HS-27A (cell line): ENCODE measurements around the gene GC.
A peak's percentile ranks its signal among the peaks of the same experiment; 100 is the strongest.
"Not testable (repeated sequence)": the region's sequence is repeated elsewhere in the genome, so short reads cannot be mapped to it uniquely, and the experiment has no call there.

ENCODE experiments used
- DNase-seq: peaks from one replicate; pipeline ENCODE4 v3.0.0-alpha.2; 2012; ENCODE audit warnings: low read depth, missing footprints

GC gene

DNA sequence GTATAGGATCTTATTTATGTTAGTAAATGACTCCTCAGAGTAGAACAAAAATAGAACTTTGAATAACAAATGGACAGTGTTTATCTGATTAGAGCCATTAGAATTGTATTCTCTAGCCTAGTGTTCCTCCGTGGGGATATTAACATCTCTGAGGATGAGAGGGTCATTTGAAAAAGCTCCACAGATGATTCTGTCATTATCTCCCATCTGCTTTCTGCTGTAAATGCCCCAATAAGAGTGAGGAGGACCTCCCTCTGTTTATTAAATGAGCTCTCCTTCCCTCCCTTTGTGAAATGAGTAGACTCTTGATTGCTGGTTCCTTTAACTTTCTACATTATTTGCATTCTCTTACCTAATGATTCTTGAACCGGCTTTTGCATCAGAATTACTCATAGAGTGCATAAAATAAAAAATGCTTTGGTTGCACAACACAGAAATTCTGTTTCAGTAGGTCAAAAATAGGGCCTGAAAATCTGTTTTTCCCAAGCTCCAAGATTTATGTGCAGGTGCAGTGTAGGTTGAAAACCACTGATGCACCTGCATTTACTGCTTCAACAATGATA lies 18.0 kb downstream of the GC start:
- no peak for DNase-seq

DNA sequence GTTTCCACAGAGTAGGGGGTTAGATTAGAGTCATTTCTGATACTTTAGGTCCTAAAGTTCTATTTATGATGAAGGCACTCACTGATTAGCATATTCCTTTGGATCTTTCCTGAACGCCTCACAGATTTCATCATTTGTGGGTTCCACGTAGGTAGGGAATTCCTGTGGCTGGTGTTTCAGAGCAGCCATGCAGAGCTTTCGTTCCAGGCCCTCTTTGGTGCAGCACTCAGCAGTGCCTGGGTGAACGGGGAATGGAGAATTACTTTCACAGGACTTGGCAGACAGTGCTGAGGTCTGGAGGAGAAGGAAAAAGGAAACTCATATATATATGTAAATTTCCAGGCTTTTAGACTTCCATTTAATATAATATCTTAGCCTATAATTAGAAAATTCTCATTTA lies 18.5 kb downstream of the GC start:
- DNase-seq: no peak

GRCh38 chr4:71752383-71753042 lies 31.4 kb downstream of the GC start:
- no peak for DNase-seq

GRCh38 chr4:71749008-71749594 lies 34.8 kb downstream of the GC start:
- no peak for DNase-seq

GRCh38 chr4:71746379-71746778 lies 37.5 kb downstream of the GC start:
- no peak for DNase-seq

- not testable (repeated sequence) for DNase-seq
These were observed 45.1 kb downstream of the GC start for GRCh38 chr4:71738782-71739181.

GRCh38 chr4:71732706-71733105 lies 51.2 kb downstream of the GC start:
- DNase-seq: no peak

- no peak for DNase-seq
These were observed 51.8 kb downstream of the GC start for GRCh38 chr4:71732066-71732465.

DNA sequence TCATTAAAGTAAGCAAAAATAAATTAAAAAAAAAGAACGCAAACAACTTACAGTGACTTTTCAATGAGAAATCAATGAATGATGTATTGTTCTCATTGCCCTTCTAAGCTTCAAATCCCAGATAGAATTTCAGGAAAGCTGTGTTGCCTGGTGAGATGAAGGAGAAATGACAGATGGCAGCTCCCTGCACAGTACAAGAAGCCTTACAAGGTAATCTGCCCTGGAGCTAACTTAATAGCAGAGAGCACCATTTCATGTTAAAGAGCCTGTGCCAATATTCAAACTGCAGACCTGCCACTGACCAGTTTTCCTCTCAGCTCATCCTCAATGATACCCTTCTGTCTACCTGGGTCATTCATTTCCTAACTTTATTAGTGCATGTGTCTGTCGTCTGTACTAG lies 54.0 kb downstream of the GC start:
- DNase-seq: no peak

GRCh38 chr4:71713611-71714203 lies 70.2 kb downstream of the GC start:
- peak; percentile 26 for DNase-seq

DNA sequence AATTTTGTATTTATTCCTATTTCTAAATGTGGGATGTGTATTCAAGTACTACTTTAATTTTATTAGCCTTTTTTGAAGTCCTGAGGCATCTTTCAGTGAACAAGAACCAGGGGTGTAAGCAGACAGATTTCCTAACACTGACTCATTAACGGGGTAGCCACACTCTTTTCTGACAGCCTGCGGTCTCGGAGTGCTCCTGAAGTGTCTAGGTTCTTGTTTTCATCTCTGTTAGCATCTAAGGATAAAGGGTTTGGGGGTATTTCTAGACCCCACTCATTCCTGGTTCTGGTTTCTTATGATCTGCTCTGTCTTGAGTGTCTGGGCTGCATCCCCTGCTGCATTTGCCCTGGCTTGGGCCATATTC lies 71.9 kb downstream of the GC start:
- DNase-seq: no peak

GRCh38 chr4:71711044-71711984 lies 72.6 kb downstream of the GC start:
- no peak for DNase-seq

- DNase-seq: no peak
These were observed 73.9 kb downstream of the GC start for GRCh38 chr4:71709961-71710360.

DNA sequence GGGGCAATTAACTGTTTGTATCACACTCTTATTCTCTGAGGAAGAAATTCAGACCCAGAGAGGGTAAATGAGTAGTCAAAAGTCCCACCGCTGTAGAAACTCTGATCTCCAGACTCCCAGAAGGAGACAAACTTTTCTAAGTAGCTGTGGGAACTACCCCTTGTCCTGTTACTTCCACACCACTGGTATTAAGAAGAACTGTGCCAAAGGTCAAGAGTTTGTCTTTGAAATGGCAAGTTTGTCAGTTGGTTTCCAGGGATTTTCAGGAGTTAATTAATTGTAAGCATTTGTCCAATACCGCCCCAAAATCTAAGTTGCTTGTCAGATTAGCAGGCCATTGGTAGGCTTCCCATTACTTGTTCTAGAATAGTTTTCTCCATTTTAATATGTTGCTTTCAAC lies 85.7 kb downstream of the GC start:
- DNase-seq: no peak

DNA sequence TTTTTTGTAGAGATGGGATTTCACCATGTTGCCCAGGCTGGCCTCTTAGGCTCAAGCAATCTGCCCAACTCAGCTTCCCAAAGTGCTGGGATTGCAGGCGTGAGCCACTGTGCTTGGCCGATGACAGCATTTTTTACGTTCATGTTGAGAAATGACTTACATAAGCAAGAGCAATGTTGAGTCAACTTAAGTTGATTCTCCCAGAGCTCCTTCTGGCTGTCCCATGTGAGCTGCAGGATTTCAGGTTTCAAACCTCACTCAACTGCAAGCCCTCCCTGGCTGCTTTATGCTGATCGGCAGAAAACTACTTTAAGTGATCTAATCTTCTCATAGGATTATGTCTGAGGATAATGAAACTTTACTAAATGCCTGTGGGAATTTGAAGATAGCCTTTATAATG lies 86.8 kb downstream of the GC start:
- no peak for DNase-seq

GRCh38 chr4:71694961-71695360 lies 88.9 kb downstream of the GC start:
- peak; percentile 30 for DNase-seq

DNA sequence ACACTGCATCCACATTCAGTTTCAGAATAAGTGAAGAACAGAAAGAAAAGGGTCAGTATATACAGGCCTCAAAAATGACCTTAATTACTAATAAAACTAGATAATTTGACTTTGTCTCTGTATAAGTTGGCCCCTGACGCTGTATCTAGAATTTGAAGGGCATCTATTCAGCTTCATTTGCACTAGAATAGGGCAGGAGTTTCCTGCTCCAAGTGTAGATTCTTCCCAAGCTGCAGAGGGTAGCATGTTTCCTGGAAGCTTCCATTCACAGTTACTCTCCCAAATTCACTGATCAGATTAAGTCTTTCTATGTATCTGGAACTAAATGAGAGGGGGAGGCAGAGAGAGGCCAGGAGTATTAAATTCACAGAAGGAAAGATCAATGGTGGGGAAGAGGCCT lies 90.9 kb downstream of the GC start:
- no peak for DNase-seq

GRCh38 chr4:71692198-71692597 lies 91.7 kb downstream of the GC start:
- no peak for DNase-seq
